GM23248 (cell line): ENCODE measurements around the gene ZSCAN23. TPM values are rescaled to one million over a fixed set of nuclear protein-coding genes. Genes with fewer than 3 reads are reported as not detected.
A peak's percentile ranks its signal among the peaks of the same experiment; 100 is the strongest.
"Not testable (repeated sequence)": the region's sequence is repeated elsewhere in the genome, so short reads cannot be mapped to it uniquely, and the experiment has no call there.

Experiments
- DNase-seq: peaks from one replicate; pipeline ENCODE4 v3.0.0-alpha.2; 2015
- H2AFZ ChIP-seq: fragments of 200-600 bp; sonication (generic); 2 replicates; pipeline ENCODE4 v1.6.1; 2016; ENCODE audit warnings: antibody characterized with exemption
- H3F3A ChIP-seq: fragments of 200-600 bp; sonication (generic); 2 replicates; pipeline ENCODE4 v1.6.1; 2016; ENCODE audit warnings: mild to moderate bottlenecking, antibody characterized with exemption, mixed run types; ENCODE audit not compliant: insufficient read depth
- H3K27ac ChIP-seq: fragments of 200-600 bp; sonication (generic); 2 replicates; pipeline ENCODE4 v1.5.1; 2016; ENCODE audit warnings: mild to moderate bottlenecking
- H3K27me3 ChIP-seq: fragments of 200-600 bp; sonication (generic); replicated peaks from 2 replicates; pipeline ENCODE4 v1.6.1; 2016; ENCODE audit warnings: mild to moderate bottlenecking; ENCODE audit not compliant: insufficient read depth
- H3K36me3 ChIP-seq: fragments of 200-600 bp; sonication (generic); 2 replicates; pipeline ENCODE4 v1.6.1; 2016; ENCODE audit warnings: low read depth, mild to moderate bottlenecking
- H3K4me1 ChIP-seq: fragments of 200-600 bp; sonication (generic); 2 replicates; pipeline ENCODE4 v1.6.1; 2016; ENCODE audit warnings: mild to moderate bottlenecking; ENCODE audit not compliant: insufficient read depth
- H3K4me2 ChIP-seq: fragments of 200-600 bp; sonication (generic); one replicate; pipeline ENCODE4 v1.6.1; 2016; ENCODE audit warnings: mild to moderate bottlenecking; ENCODE audit not compliant: unreplicated experiment
- H3K4me3 ChIP-seq: fragments of 200-600 bp; sonication (generic); 2 replicates; pipeline ENCODE4 v1.5.1; 2016; ENCODE audit warnings: mild to moderate bottlenecking
- H3K79me2 ChIP-seq: fragments of 200-600 bp; sonication (generic); 2 replicates; pipeline ENCODE4 v1.6.1; 2016; ENCODE audit warnings: mild to moderate bottlenecking; ENCODE audit not compliant: insufficient read depth
- H3K9ac ChIP-seq: fragments of 200-600 bp; sonication (generic); 2 replicates; pipeline ENCODE4 v1.6.1; 2016; ENCODE audit warnings: mild to moderate bottlenecking
- H3K9me2 ChIP-seq: fragments of 200-600 bp; sonication (generic); 2 replicates; pipeline ENCODE4 v1.6.1; 2016; ENCODE audit warnings: mixed run types, mild to moderate bottlenecking, moderate library complexity; ENCODE audit not compliant: insufficient read depth
- H3K9me3 ChIP-seq: fragments of 200-600 bp; sonication (generic); one replicate; pipeline ENCODE4 v1.6.1; 2017; ENCODE audit warnings: low read depth
- H4K20me1 ChIP-seq: fragments of 200-600 bp; sonication (generic); 2 replicates; pipeline ENCODE4 v1.6.0; 2016; ENCODE audit not compliant: insufficient read depth
- EZH2 ChIP-seq: fragments of 200-600 bp; sonication (generic); IDR thresholded peaks from 2 replicates; pipeline ENCODE4 v1.6.1; 2018; ENCODE audit warnings: antibody characterized with exemption, mild to moderate bottlenecking; ENCODE audit not compliant: insufficient read depth, poor library complexity, severe bottlenecking
- EZH2phosphoT487 ChIP-seq: fragments of 200-600 bp; sonication (generic); IDR thresholded peaks from 2 replicates; pipeline ENCODE4 v1.6.1; 2018; ENCODE audit warnings: antibody characterized with exemption, moderate library complexity, mild to moderate bottlenecking, low read depth; ENCODE audit not compliant: insufficient read depth
- WGBS, 2 experiments: methylation state at CpG; one replicate each; pipeline ENCODE4 v1.1.6; 2015 to 2017; ENCODE audit warnings: low lambda C conversion rate in 2 of 2, low coverage in 1 of 2; ENCODE audit errors: missing lambda C conversion rate in 2 of 2; 5-methylcytosine and 5-hydroxymethylcytosine counted together
- in situ Hi-C: fragments of 300-500 bp; cut with MboI; formaldehyde crosslinking; loops from 2 replicates; pipeline ENCODE4 v1.15.0; 2020
- polyA plus RNA-seq: library from polyadenylated mRNA; unstranded; fragments of >200 nt; fragmentation: Nextera tagmentation; extraction: Ambion mirVana; gene quantifications from 2 replicates; pipeline ENCODE4 v1.2.1, GENCODE V29; 2016
- total RNA-seq: library from RNA; depleted of rRNA; stranded (reverse); fragments of >200 nt; shearing (Covaris generic); gene quantifications from 2 replicates; pipeline ENCODE4 v1.2.3, GENCODE V29; 2014

Gene ZSCAN23
- total and polyA plus RNA-seq, 2 experiments from 2014 or later, result 0.32 to 0.84 TPM

DNA sequence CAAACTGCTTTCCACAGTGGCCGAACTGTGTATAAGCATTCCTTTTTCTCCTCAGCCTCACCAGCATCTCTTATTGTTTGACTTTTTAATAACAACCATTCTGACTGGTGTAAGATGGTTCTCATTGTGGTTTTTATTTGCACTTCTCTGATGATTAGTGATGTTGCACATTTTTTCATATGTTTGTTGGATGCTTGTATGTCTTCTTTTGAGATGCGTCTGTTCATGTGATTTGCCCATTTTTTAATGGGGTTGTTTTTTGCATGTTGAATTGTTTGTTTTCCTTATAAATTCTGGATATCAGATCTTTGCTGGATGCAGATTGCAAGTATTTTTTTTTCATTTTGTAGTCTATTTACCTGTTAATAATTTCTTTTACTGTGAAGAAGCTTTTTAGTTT is 32.5 kb downstream of the ZSCAN23 start:
- Histone ChIP-seq H3K27me3 (no peaks in the 10 kb centered on the region), H2AFZ (no peak overlapping the region), H3F3A (no peaks in the 10 kb centered on the region), H3K4me3 (no peak overlapping the region), H3K9me2 (no peaks in the 10 kb centered on the region), H3K36me3 (no peaks in the 10 kb centered on the region), H3K4me2 (no peak overlapping the region), H3K27ac (no peak overlapping the region), H3K4me1 (no peaks in the 10 kb centered on the region), H3K9ac (no peak overlapping the region), H4K20me1 (no peaks in the 10 kb centered on the region), H3K79me2 (no peaks in the 10 kb centered on the region), H3K9me3 (no peaks in the 10 kb centered on the region)
- in situ Hi-C loops, result no loop called here
- TF ChIP-seq EZH2phosphoT487, result no peak
- WGBS, 2 experiments, result 78 to 79% methylated on average over 2 of the region's 2 CpGs
- no peak for DNase-seq

GRCh38 chr6:28408076-28408802 is 35.1 kb downstream of the ZSCAN23 start:
- no peak overlapping the region for H2AFZ ChIP-seq
- H3K9me2 ChIP-seq, result no peaks in the 10 kb centered on the region
- no peaks in the 10 kb centered on the region for H3K9me3 ChIP-seq
- no peaks in the 10 kb centered on the region for H3K4me1 ChIP-seq
- no peaks in the 10 kb centered on the region for H3K79me2 ChIP-seq
- no peaks in the 10 kb centered on the region for H3K36me3 ChIP-seq
- no peak overlapping the region for H3K27ac ChIP-seq
- in situ Hi-C loops, result no loop called here
- 67 to 74% methylated on average over 5 of the region's 5 CpGs for WGBS, 2 experiments
- H4K20me1 ChIP-seq, result no peaks in the 10 kb centered on the region
- peak; percentile 9 for DNase-seq
- no peak overlapping the region for H3K9ac ChIP-seq
- no peaks in the 10 kb centered on the region for H3K27me3 ChIP-seq
- TF ChIP-seq EZH2 (no peak), EZH2phosphoT487 (no peak)
- H3K4me2 ChIP-seq, result no peak overlapping the region
- H3F3A ChIP-seq, result no peaks in the 10 kb centered on the region
- H3K4me3 ChIP-seq, result no peak overlapping the region

DNA sequence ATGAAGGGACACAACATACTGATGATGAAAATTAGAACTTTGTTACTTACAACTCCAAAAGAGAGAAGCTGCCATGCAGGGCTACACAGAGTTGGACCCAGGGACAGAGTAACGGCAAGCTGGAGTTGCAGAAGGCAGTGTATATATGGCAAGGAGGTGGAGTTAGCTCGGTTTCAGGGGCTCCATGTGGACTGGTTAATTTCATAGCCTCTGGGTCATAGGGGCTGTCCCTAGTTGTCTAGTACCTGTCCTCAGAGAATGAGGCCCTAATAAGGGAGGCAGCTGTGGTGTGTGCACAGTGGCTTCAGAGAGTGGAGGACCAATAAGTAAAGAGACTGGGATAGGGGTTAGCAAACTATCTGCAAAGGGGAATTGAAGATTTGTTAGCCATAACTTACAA is 35.9 kb downstream of the ZSCAN23 start:
- in situ Hi-C loops, result no loop called here
- Histone ChIP-seq H3K4me3 (no peak overlapping the region), H3K9me2 (no peaks in the 10 kb centered on the region), H2AFZ (no peak overlapping the region), H3K36me3 (no peaks in the 10 kb centered on the region), H4K20me1 (no peaks in the 10 kb centered on the region), H3K4me2 (no peak overlapping the region), H3K9me3 (no peaks in the 10 kb centered on the region), H3K27me3 (no peaks in the 10 kb centered on the region), H3K9ac (no peak overlapping the region), H3K4me1 (no peaks in the 10 kb centered on the region), H3F3A (no peaks in the 10 kb centered on the region), H3K79me2 (no peaks in the 10 kb centered on the region), H3K27ac (no peak overlapping the region)
- no peak for TF ChIP-seq EZH2phosphoT487
- TF ChIP-seq EZH2, result no peak
- 40 to 45% methylated on average over 2 of the region's 2 CpGs for WGBS, 2 experiments
- DNase-seq, result no peak

GRCh38 chr6:28403923-28404322 is 39.4 kb downstream of the ZSCAN23 start:
- H3K9ac ChIP-seq, H3K36me3 ChIP-seq, H3K9me2 ChIP-seq, H3K4me2 ChIP-seq, H3F3A ChIP-seq, H3K4me3 ChIP-seq, H4K20me1 ChIP-seq, H3K4me1 ChIP-seq, in situ Hi-C loops, H2AFZ ChIP-seq, DNase-seq, H3K27me3 ChIP-seq, H3K79me2 ChIP-seq, H3K9me3 ChIP-seq, H3K27ac ChIP-seq: not testable (repeated sequence)
- WGBS, 2 experiments, result 51 to 54% methylated on average over 5 of the region's 5 CpGs

DNA sequence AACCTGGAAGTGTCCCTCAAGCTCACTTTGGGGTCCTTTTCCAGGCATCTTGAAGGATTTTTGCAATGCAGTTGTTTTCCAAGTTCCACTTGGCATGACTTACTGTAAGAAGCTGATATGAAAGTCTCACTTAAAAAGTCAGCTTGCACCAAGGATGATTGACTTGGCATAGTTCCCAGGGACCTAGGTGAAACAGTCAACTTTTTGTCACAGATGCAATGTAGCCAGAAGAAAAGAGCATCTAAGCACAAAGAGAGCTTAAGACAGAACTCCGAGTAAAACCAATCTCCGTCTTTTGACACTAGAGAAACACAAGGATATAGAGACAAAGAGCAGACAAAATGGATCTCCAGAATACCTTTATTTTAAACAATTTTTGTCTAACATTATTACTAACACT is 41.1 kb downstream of the ZSCAN23 start:
- Histone ChIP-seq H3K27ac (no peak overlapping the region), H3K27me3 (no peaks in the 10 kb centered on the region), H3K9me3 (no peaks in the 10 kb centered on the region), H3K9ac (no peak overlapping the region), H3K79me2 (peaks cover 22% of the 10 kb centered on the region), H2AFZ (no peak overlapping the region), H3K4me3 (no peak overlapping the region), H4K20me1 (no peaks in the 10 kb centered on the region), H3K36me3 (no peaks in the 10 kb centered on the region), H3K4me1 (0 out of 2 replicates have a peak, but pooled peaks cover 3% of the 10 kb centered on the region), H3K9me2 (no peaks in the 10 kb centered on the region), H3F3A (peaks cover 5% of the 10 kb centered on the region; the same call in 1 of the 2 replicates), H3K4me2 (no peak overlapping the region)
- TF ChIP-seq EZH2, result no peak
- TF ChIP-seq EZH2phosphoT487, result no peak
- no peak for DNase-seq
- in situ Hi-C loops, result no loop called here
- WGBS, 2 experiments, result 44 to 47% methylated on average over 2 of the region's 2 CpGs
